ENCODE data around the gene C13orf46. TPM values are rescaled to one million over a fixed set of nuclear protein-coding genes. Genes with fewer than 3 reads are reported as not detected.

The C13orf46 gene
- total RNA-seq, 1 donor from 2014 or later, result 0.33 TPM

GRCh38 chr13:113997845-113998751 is 24.2 kb upstream of the C13orf46 start:
- TF ChIP-seq CTCF (IDR thresholded peaks at IDR 0.05; ENCODE audit: borderline replicate concordance), result no peak
- no peaks in the 10 kb centered on the region for H3K9me3 ChIP-seq (replicated peaks)
- DNase-seq, result peak; percentile 64
- intact Hi-C loops (cut with micrococcal nuclease), result no loop called here
- no peak overlapping the region for H3K4me3 ChIP-seq
- H3K36me3 ChIP-seq, result peaks cover 6% of the 10 kb centered on the region
- no peaks in the 10 kb centered on the region for H3K27me3 ChIP-seq (ENCODE audit: low read depth)
- peak overlapping the region; percentile 40 for H3K27ac ChIP-seq (replicated peaks)
- peaks cover 15% of the 10 kb centered on the region for H3K4me1 ChIP-seq

- Histone ChIP-seq H3K9me3 (replicated peaks) (no peaks in the 10 kb centered on the region), H3K27ac (replicated peaks) (peak overlapping the region; percentile 40), H3K4me1 (peaks cover 18% of the 10 kb centered on the region), H3K27me3 (ENCODE audit: low read depth) (no peaks in the 10 kb centered on the region), H3K36me3 (peaks cover 6% of the 10 kb centered on the region), H3K4me3 (no peak overlapping the region)
- no peak for DNase-seq
- intact Hi-C loops (cut with micrococcal nuclease), result no loop called here
- no peak for TF ChIP-seq CTCF (IDR thresholded peaks at IDR 0.05; ENCODE audit: borderline replicate concordance)
These were observed 23.3 kb upstream of the C13orf46 start for GRCh38 chr13:113996912-113997745.

- Histone ChIP-seq H3K27me3 (ENCODE audit: low read depth) (no peaks in the 10 kb centered on the region), H3K4me1 (peaks cover 26% of the 10 kb centered on the region), H3K36me3 (peaks cover 6% of the 10 kb centered on the region), H3K27ac (replicated peaks) (no peak overlapping the region), H3K9me3 (replicated peaks) (no peaks in the 10 kb centered on the region), H3K4me3 (no peak overlapping the region)
- DNase-seq, result no peak
- no peak for TF ChIP-seq CTCF (IDR thresholded peaks at IDR 0.05; ENCODE audit: borderline replicate concordance)
- intact Hi-C loops (cut with micrococcal nuclease), result no loop called here
These were observed 22.4 kb upstream of the C13orf46 start for GRCh38 chr13:113996081-113996911.

- Histone ChIP-seq H3K36me3 (peaks cover 12% of the 10 kb centered on the region), H3K4me3 (no peak overlapping the region), H3K27me3 (ENCODE audit: low read depth) (no peaks in the 10 kb centered on the region), H3K4me1 (peaks cover 32% of the 10 kb centered on the region), H3K9me3 (replicated peaks) (no peaks in the 10 kb centered on the region), H3K27ac (replicated peaks) (no peak overlapping the region)
- no peak for TF ChIP-seq CTCF (IDR thresholded peaks at IDR 0.05; ENCODE audit: borderline replicate concordance)
- intact Hi-C loops (cut with micrococcal nuclease), result no loop called here
- DNase-seq, result no peak
These were observed 21.2 kb upstream of the C13orf46 start for GRCh38 chr13:113995051-113995601.
